Breast epithelium (tissue), 4 donors: ENCODE results near the gene NRP1. TPM values are rescaled to one million over a fixed set of nuclear protein-coding genes. Genes with fewer than 3 reads are reported as not detected.

Experiments
- DNase-seq, 2 donors: peaks; one replicate each; pipeline ENCODE4 v3.0.0-alpha.2; 2019; ENCODE audit warnings: low spot score in 2 of 2
- H3K27ac ChIP-seq, 2 donors: fragments of 200-600 bp; sonication (generic) in 1 of 2; one replicate each; pipeline ENCODE4 v1.5.1; 2016 to 2019; ENCODE audit warnings: mild to moderate bottlenecking in 1 of 2
- H3K27me3 ChIP-seq, 2 donors: fragments of 200-600 bp; sonication (generic) in 1 of 2; one replicate each; pipeline versions ENCODE4 v1.5.1 to v1.6.0; 2017 to 2019; ENCODE audit warnings: control low read depth in 1 of 2, mild to moderate bottlenecking in 1 of 2
- H3K36me3 ChIP-seq: fragments of 200-600 bp; one replicate; pipeline ENCODE4 v1.5.1; 2019
- H3K4me1 ChIP-seq, 2 donors: fragments of 200-600 bp; sonication (generic); one replicate each; pipeline ENCODE4 v1.5.1; 2016 to 2019; ENCODE audit warnings: control low read depth in 1 of 2
- H3K4me3 ChIP-seq, 3 donors: fragments of 200-600 bp; sonication (generic); 1 replicate in 2 of 3; 2 replicates in 1 of 3; pipeline ENCODE4 v1.5.1; 2016 to 2019; ENCODE audit warnings: mild to moderate bottlenecking in 3 of 3, moderate library complexity in 2 of 3
- H3K9me3 ChIP-seq, 2 donors: fragments of 200-600 bp; sonication (generic) in 1 of 2; one replicate each; pipeline ENCODE4 v1.5.1; 2016 to 2019; ENCODE audit warnings: control low read depth in 1 of 2
- POLR2A ChIP-seq: fragments of 450-650 bp; IDR thresholded peaks from one replicate; pipeline ENCODE4 v1.6.1; 2016; ENCODE audit warnings: antibody characterized with exemption, mild to moderate bottlenecking, moderate library complexity
- POLR2AphosphoS5 ChIP-seq, 3 donors: sonication (generic); formaldehyde crosslinking; IDR thresholded peaks; one replicate each; pipeline ENCODE4 v1.6.1; 2017; ENCODE audit warnings: antibody characterized with exemption in 3 of 3
- intact Hi-C: fragments of 100-400 bp; cut with DNase I; formaldehyde crosslinking; loops from one replicate; pipeline ENCODE4 v1.15.1; 2023; ENCODE audit warnings: low total_unique reads
- total RNA-seq, 3 donors: library from RNA; depleted of rRNA; stranded (reverse); fragments of >200 nt; gene quantifications; one replicate each; pipeline ENCODE4 v1.1.0, GENCODE V29; 2016
- TF ChIP-seq, protein P1 (sequence below), 3 donors: fragments of 450-650 bp; IDR thresholded peaks; one replicate each; pipeline ENCODE4 v1.5.1; 2016 to 2017; ENCODE audit warnings: antibody characterized with exemption in 3 of 3, mild to moderate bottlenecking in 3 of 3, moderate library complexity in 3 of 3

The NRP1 gene
- total RNA-seq, 3 donors from 2014 or later: 50.8 to 76.0 (median 74.7) TPM

DNA sequence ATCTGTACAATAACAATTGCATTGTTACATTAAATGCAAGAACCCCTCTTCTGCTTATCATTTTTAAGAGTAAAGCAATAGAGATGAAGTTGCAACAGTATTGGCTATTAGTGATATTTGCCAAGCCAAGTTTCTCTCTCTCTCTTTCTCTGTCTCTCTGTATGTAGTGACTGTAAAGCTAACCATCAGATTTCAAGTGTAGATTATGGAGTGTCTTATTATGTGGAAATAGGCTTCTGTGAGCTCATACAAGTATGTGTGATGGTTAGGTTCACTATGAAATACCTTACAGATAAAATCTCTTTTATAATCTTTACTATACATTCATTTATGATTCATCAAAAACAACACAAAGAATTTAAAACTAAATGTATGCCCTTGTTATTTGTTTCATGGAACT lies 28.6 kb upstream of the NRP1 start:
- Histone ChIP-seq H3K36me3 (no peaks in the 10 kb centered on the region), H3K27me3 (no peaks in the 10 kb centered on the region), H3K4me1 (no peaks in the 10 kb centered on the region), H3K27ac (no peak overlapping the region), H3K9me3 (peaks cover 9 to 19% of the 10 kb centered on the region in 2 donors), H3K4me3 (no peak overlapping the region)
- TF ChIP-seq POLR2AphosphoS5 (IDR thresholded peaks at IDR 0.05) (no peak), POLR2A (no peak)
- TF ChIP-seq, protein P1, sequence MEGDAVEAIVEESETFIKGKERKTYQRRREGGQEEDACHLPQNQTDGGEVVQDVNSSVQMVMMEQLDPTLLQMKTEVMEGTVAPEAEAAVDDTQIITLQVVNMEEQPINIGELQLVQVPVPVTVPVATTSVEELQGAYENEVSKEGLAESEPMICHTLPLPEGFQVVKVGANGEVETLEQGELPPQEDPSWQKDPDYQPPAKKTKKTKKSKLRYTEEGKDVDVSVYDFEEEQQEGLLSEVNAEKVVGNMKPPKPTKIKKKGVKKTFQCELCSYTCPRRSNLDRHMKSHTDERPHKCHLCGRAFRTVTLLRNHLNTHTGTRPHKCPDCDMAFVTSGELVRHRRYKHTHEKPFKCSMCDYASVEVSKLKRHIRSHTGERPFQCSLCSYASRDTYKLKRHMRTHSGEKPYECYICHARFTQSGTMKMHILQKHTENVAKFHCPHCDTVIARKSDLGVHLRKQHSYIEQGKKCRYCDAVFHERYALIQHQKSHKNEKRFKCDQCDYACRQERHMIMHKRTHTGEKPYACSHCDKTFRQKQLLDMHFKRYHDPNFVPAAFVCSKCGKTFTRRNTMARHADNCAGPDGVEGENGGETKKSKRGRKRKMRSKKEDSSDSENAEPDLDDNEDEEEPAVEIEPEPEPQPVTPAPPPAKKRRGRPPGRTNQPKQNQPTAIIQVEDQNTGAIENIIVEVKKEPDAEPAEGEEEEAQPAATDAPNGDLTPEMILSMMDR (IDR thresholded peaks at IDR 0.05): no peak
- intact Hi-C loops: no loop called here
- DNase-seq: no peak

DNA sequence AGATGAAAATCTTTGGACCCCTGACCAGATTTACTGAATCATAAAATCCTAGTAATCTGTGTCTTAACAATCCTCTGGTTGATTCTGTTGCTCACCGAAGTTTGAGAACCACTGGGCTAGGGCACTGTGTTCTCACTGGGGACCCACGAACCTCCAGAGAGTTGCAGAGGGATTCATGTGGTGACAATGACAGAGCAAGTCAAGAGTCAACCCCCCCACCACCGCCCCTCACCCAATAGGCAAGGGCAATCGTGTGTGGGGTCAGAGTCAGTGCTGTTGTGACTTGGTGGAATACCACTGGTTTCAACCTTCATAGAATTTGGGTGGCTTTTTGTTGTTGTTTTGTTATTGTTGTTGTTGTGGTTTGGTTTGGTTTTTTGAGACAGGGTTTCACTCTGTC lies 23.5 kb upstream of the NRP1 start:
- Histone ChIP-seq H3K27me3 (no peaks in the 10 kb centered on the region), H3K4me1 (no peaks in the 10 kb centered on the region), H3K27ac (no peak overlapping the region), H3K36me3 (no peaks in the 10 kb centered on the region), H3K9me3 (no peaks in the 10 kb centered on the region), H3K4me3 (no peak overlapping the region)
- DNase-seq: no peak
- intact Hi-C loops: no loop called here
- TF ChIP-seq, protein P1 (IDR thresholded peaks at IDR 0.05): no peak
- TF ChIP-seq POLR2AphosphoS5 (IDR thresholded peaks at IDR 0.05) (no peak), POLR2A (no peak)

DNA sequence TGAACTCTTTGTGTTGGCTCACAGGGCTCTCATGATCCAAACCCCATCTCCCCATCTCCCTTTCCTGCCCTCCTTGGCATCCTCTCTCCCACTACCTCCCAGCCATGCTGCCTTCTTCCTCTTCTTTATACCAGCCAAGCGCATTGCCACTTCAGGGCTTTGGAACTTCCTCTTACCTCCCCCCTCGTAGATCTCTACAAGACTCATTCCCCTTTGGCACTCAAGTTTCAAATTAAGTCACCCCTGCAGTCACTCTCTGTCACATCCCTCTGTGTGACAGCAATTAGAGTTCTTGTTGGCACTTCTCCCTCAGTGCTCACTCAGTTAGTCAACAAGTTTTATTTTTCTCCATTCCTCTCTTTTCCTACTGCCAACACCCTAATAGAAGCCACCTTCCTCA lies 20.8 kb upstream of the NRP1 start:
- no peaks in the 10 kb centered on the region for H3K9me3 ChIP-seq
- H3K4me1 ChIP-seq: no peaks in the 10 kb centered on the region
- no peak overlapping the region for H3K4me3 ChIP-seq
- H3K36me3 ChIP-seq: no peaks in the 10 kb centered on the region
- TF ChIP-seq POLR2A (no peak), POLR2AphosphoS5 (IDR thresholded peaks at IDR 0.05) (no peak)
- TF ChIP-seq, protein P1 (IDR thresholded peaks at IDR 0.05): no peak
- intact Hi-C loops: no loop called here
- no peaks in the 10 kb centered on the region for H3K27me3 ChIP-seq
- no peak overlapping the region for H3K27ac ChIP-seq
- DNase-seq: no peak

DNA sequence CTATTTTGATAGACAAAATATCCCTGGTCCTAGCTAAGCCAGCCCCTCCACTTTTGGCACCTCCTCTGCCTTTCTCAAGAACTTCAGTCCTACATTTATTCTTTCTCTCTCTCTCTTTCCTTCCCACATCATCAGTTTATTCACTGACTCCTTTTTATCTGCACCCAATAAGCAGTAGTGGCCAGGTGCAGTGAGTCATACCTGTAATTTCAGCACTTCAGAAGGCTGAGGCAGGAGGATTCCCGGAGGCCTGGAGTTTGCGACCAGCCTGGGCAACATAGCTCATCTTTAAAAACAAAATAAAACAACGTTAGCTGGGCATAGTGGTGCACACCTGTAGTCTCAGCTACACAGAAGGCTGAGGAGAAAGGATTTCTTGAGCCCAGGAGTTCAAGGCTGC lies 19.4 kb upstream of the NRP1 start:
- no peaks in the 10 kb centered on the region for H3K4me1 ChIP-seq
- intact Hi-C loops: no loop called here
- H3K27me3 ChIP-seq: no peaks in the 10 kb centered on the region
- H3K4me3 ChIP-seq: no peak overlapping the region
- DNase-seq: no peak
- no peak for TF ChIP-seq POLR2AphosphoS5 (IDR thresholded peaks at IDR 0.05)
- TF ChIP-seq, protein P1 (IDR thresholded peaks at IDR 0.05): no peak
- no peak for TF ChIP-seq POLR2A
- no peak overlapping the region for H3K27ac ChIP-seq
- no peaks in the 10 kb centered on the region for H3K9me3 ChIP-seq
- no peaks in the 10 kb centered on the region for H3K36me3 ChIP-seq

DNA sequence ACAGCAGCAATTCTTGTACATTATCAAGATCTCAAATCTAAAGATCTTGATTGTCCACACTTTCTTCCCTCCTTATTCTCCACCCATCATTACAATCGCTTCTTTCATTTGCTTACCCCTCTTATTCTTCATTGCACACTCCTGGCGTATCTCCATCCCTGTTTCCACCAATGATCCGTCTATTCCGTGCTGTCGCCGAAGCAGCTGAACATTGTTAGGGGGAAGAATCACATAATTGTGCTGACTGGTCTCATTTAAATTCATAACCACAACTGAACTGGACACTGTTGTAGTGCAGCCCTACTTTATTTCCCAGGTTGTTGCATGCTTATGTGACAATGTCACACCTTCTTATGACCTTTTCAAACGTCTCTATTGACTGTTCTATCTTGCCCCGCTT lies 18.9 kb upstream of the NRP1 start:
- H3K4me1 ChIP-seq: no peaks in the 10 kb centered on the region
- TF ChIP-seq POLR2A: no peak
- no peak for TF ChIP-seq POLR2AphosphoS5 (IDR thresholded peaks at IDR 0.05)
- TF ChIP-seq, protein P1 (IDR thresholded peaks at IDR 0.05): no peak
- intact Hi-C loops: no loop called here
- H3K27ac ChIP-seq: no peak overlapping the region
- no peak for DNase-seq
- H3K9me3 ChIP-seq: no peaks in the 10 kb centered on the region
- H3K4me3 ChIP-seq: no peak overlapping the region
- no peaks in the 10 kb centered on the region for H3K27me3 ChIP-seq
- no peaks in the 10 kb centered on the region for H3K36me3 ChIP-seq
